OCI-LY1 (cell line): ENCODE data around the gene SLC5A1.

Experiments used
- H2AFZ ChIP-seq: fragments of 200-600 bp; sonication (generic), shearing (Covaris generic); 2 replicates; pipeline ENCODE4 v1.6.0; 2014; ENCODE audit warnings: antibody characterized with exemption, mild to moderate bottlenecking, low read length
- H3F3A ChIP-seq: fragments of 200-600 bp; sonication (generic), shearing (Covaris generic); 2 replicates; pipeline ENCODE4 v1.6.0; 2014; ENCODE audit warnings: mild to moderate bottlenecking, antibody characterized with exemption, low read length, moderate library complexity; ENCODE audit not compliant: insufficient read depth
- H3K27ac ChIP-seq: fragments of 200-600 bp; sonication (generic); 2 replicates; pipeline ENCODE4 v1.5.1; 2014; ENCODE audit warnings: low read length, mixed run types, mild to moderate bottlenecking, low read depth; ENCODE audit not compliant: poor library complexity, severe bottlenecking
- H3K27me3 ChIP-seq: fragments of 200-600 bp; sonication (generic); 2 replicates; pipeline ENCODE4 v1.6.0; 2014; ENCODE audit warnings: antibody characterized with exemption, mild to moderate bottlenecking, low read length, moderate library complexity; ENCODE audit not compliant: insufficient read depth
- H3K36me3 ChIP-seq: fragments of 200-600 bp; sonication (generic); 2 replicates; pipeline ENCODE4 v1.6.1; 2014; ENCODE audit warnings: mild to moderate bottlenecking, antibody characterized with exemption, low read length, moderate library complexity, mixed read lengths; ENCODE audit not compliant: insufficient read depth
- H3K4me1 ChIP-seq: fragments of 200-600 bp; sonication (generic); 2 replicates; pipeline ENCODE4 v1.5.1; 2014; ENCODE audit warnings: mild to moderate bottlenecking, low read length, moderate library complexity; ENCODE audit not compliant: insufficient read depth, severe bottlenecking
- H3K4me2 ChIP-seq: fragments of 200-600 bp; sonication (generic), shearing (Covaris generic); 2 replicates; pipeline ENCODE4 v1.6.1; 2014; ENCODE audit warnings: low read length
- H3K4me3 ChIP-seq: fragments of 200-600 bp; sonication (generic); 2 replicates; pipeline ENCODE4 v1.5.1; 2014; ENCODE audit warnings: low read length, low read depth, mild to moderate bottlenecking, mixed read lengths; ENCODE audit not compliant: poor library complexity, severe bottlenecking
- H3K79me2 ChIP-seq: fragments of 200-600 bp; shearing (Covaris generic); 2 replicates; pipeline ENCODE4 v1.6.1; 2016; ENCODE audit warnings: mixed run types, low read length, mixed read lengths; ENCODE audit not compliant: insufficient read depth
- H3K9ac ChIP-seq: fragments of 200-600 bp; sonication (generic), shearing (Covaris generic); 2 replicates; pipeline ENCODE4 v1.6.1; 2014; ENCODE audit warnings: mild to moderate bottlenecking, low read length, mixed read lengths
- H3K9me2 ChIP-seq: fragments of 200-600 bp; sonication (generic), shearing (Covaris generic); 2 replicates; pipeline ENCODE4 v1.6.1; 2014; ENCODE audit warnings: low read depth, mild to moderate bottlenecking, low read length, mixed read lengths
- H3K9me3 ChIP-seq: fragments of 200-600 bp; shearing (Covaris generic); 2 replicates; pipeline ENCODE4 v1.6.1; 2014; ENCODE audit warnings: low read length, mixed read lengths
- H4K20me1 ChIP-seq: fragments of 200-600 bp; sonication (generic), shearing (Covaris generic); 2 replicates; pipeline ENCODE4 v1.6.0; 2016; ENCODE audit warnings: mild to moderate bottlenecking, low read length; ENCODE audit not compliant: insufficient read depth
- CTCF ChIP-seq: fragments of 200-600 bp; sonication (generic), shearing (Covaris generic); IDR thresholded peaks from 2 replicates; pipeline ENCODE4 v1.5.1; 2017; ENCODE audit warnings: mild to moderate bottlenecking, antibody characterized with exemption, low read length, moderate library complexity, mixed read lengths
- EZH2 ChIP-seq: fragments of 200-600 bp; sonication (generic), shearing (Covaris generic); IDR thresholded peaks from 2 replicates; pipeline ENCODE4 v1.8.0; 2017; ENCODE audit warnings: borderline replicate concordance, mixed run types, mild to moderate bottlenecking, antibody characterized with exemption, low read length, moderate library complexity, mixed read lengths

The SLC5A1 gene

DNA sequence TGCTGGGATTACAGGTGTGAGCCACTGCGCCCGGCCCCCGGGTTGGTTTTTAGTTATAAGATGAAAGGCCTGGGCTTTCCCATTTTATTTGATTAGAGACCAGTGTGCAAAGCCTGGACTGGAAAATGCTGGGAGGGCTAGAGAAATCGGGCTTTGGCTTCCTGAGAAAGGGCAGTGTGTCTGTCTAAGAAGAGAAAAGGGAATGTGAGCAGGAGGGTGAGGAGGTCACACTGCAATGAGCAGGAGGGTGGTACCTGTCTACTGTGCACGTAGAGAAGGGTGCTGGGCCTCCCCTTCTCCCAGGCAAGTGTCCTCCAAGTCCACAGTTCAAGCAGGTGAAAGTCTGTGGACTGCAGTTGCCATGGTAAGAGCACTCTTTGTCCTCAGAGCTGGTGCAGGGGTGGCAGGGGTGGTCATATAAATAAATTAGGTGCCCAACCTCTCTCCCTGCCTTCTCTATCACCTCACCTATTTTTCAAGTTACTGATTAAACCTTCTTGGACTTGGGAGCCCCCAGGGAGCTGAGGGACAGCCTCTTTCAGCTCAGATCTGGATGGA lies 30.8 kb downstream of the SLC5A1 start:
- H2AFZ ChIP-seq, result no peak overlapping the region
- H3F3A ChIP-seq, result no peaks in the 10 kb centered on the region
- H3K9ac ChIP-seq, result no peak overlapping the region
- H3K4me2 ChIP-seq, result no peak overlapping the region
- no peaks in the 10 kb centered on the region for H3K79me2 ChIP-seq
- TF ChIP-seq CTCF, result no peak
- TF ChIP-seq EZH2, result no peak
- H3K4me3 ChIP-seq, result no peak overlapping the region
- no peaks in the 10 kb centered on the region for H3K9me2 ChIP-seq
- no peaks in the 10 kb centered on the region for H3K4me1 ChIP-seq
- no peak overlapping the region for H3K27ac ChIP-seq
- no peaks in the 10 kb centered on the region for H4K20me1 ChIP-seq
- H3K27me3 ChIP-seq, result no peaks in the 10 kb centered on the region
- no peaks in the 10 kb centered on the region for H3K36me3 ChIP-seq
- no peaks in the 10 kb centered on the region for H3K9me3 ChIP-seq

GRCh38 chr22:32075997-32076760 lies 33.1 kb downstream of the SLC5A1 start:
- H3K27ac ChIP-seq, result no peak overlapping the region
- H3K4me3 ChIP-seq, result no peak overlapping the region
- no peaks in the 10 kb centered on the region for H3K9me2 ChIP-seq
- TF ChIP-seq EZH2, result no peak
- TF ChIP-seq CTCF, result no peak
- H3K36me3 ChIP-seq, result no peaks in the 10 kb centered on the region
- no peaks in the 10 kb centered on the region for H3K4me1 ChIP-seq
- no peaks in the 10 kb centered on the region for H4K20me1 ChIP-seq
- no peak overlapping the region for H2AFZ ChIP-seq
- no peaks in the 10 kb centered on the region for H3F3A ChIP-seq
- no peak overlapping the region for H3K9ac ChIP-seq
- no peak overlapping the region for H3K4me2 ChIP-seq
- H3K27me3 ChIP-seq, result 0 out of 2 replicates have a peak, but pooled peaks cover 4% of the 10 kb centered on the region
- no peaks in the 10 kb centered on the region for H3K9me3 ChIP-seq
- no peaks in the 10 kb centered on the region for H3K79me2 ChIP-seq

- Histone ChIP-seq H3K4me3 (no peak overlapping the region), H3K79me2 (no peaks in the 10 kb centered on the region), H3K36me3 (no peaks in the 10 kb centered on the region), H3K27me3 (0 out of 2 replicates have a peak, but pooled peaks cover 4% of the 10 kb centered on the region), H3F3A (no peaks in the 10 kb centered on the region), H4K20me1 (no peaks in the 10 kb centered on the region), H3K9me3 (no peaks in the 10 kb centered on the region), H3K9ac (no peak overlapping the region), H3K9me2 (no peaks in the 10 kb centered on the region), H3K4me1 (no peaks in the 10 kb centered on the region), H3K27ac (no peak overlapping the region), H2AFZ (no peak overlapping the region), H3K4me2 (no peak overlapping the region)
- TF ChIP-seq CTCF, result no peak
- TF ChIP-seq EZH2, result no peak
Observed at GRCh38 chr22:32076761-32077084, 33.7 kb downstream of the SLC5A1 start.
